Effector memory CD8-positive, alpha-beta T cell (primary cell): ENCODE data around the gene SP100.

Source experiments
- ATAC-seq: fragments of 150-1000 bp; cut with Tn5 transposase; replicated peaks from 2 replicates; pipeline ENCODE4 v1.10.0; 2021; ENCODE audit warnings: mild to moderate bottlenecking, moderate library complexity
- DNase-seq, 3 experiments: peaks; one replicate each; pipeline ENCODE4 v3.0.0; 2021
- H3K27ac Mint-ChIP-seq, 2 donors: one replicate each; pipeline ENCODE4 v1.8.0; 2022; ENCODE audit warnings: mild to moderate bottlenecking in 2 of 2, mixed read lengths in 2 of 2, moderate library complexity in 2 of 2
- H3K27me3 Mint-ChIP-seq, 2 donors: one replicate each; pipeline ENCODE4 v1.8.0; 2022; ENCODE audit warnings: mixed read lengths in 2 of 2
- H3K36me3 Mint-ChIP-seq: one replicate; pipeline ENCODE4 v1.8.0; 2022; ENCODE audit warnings: mild to moderate bottlenecking, moderate library complexity, mixed read lengths; ENCODE audit not compliant: insufficient read depth
- H3K4me1 Mint-ChIP-seq, 2 donors: one replicate each; pipeline ENCODE4 v1.8.0; 2022; ENCODE audit warnings: low read depth in 2 of 2, mixed read lengths in 2 of 2
- H3K4me3 Mint-ChIP-seq, 2 donors: one replicate each; pipeline ENCODE4 v1.8.0; 2022; ENCODE audit warnings: mild to moderate bottlenecking in 2 of 2, mixed read lengths in 2 of 2, moderate library complexity in 2 of 2
- H3K9me3 Mint-ChIP-seq, 2 donors: one replicate each; pipeline ENCODE4 v1.8.0; 2022; ENCODE audit warnings: mixed read lengths in 2 of 2

SP100 gene

DNA sequence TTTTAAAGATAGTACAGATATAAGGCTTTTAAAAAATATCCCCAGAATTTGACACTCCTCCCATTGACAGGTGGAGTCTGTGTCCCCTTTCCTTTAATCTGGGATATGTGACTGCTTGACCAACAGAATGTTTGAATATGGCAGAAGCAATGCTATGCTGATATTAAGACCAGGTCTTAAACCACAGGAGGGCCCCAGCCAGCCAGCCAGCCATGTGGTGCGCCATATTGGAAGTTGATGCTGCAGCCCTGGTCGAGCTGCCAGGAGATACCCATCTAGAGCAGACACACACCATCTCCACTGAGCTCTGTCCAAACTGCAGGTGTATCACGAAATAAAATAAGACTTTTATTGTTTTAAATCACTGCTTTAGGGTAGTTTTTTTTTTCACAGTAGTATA is 174.3 kb downstream of the SP100 start:
- peaks cover 30% of the 10 kb centered on the region in 2 donors for H3K4me1 Mint-ChIP-seq

DNA sequence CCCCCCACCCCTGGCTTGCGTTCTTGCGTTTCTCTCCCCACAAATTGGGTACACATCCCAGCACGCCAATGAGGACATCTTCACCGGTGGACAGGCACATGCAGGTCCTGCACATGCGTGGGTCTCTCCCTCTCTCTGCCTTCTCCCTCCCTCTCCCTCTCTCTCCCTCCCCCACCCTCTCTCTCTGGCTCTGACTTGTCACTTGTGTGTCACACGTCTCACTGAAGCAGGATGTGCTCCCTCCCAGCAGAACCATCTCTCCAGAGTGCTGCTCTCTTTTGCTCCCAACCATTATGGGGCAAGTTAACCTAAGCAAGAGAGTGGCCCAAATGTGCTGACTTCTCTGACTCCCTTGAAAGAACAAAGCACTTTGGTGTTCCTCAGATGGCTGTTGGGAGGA is 175.8 kb downstream of the SP100 start:
- no peaks in the 10 kb centered on the region for H3K27me3 Mint-ChIP-seq
- peaks cover 30% of the 10 kb centered on the region in 2 donors for H3K4me1 Mint-ChIP-seq
- peaks cover 0 to 5% of the 10 kb centered on the region in 2 donors for H3K9me3 Mint-ChIP-seq
- peak overlapping the region; percentile 79 to 83 for H3K27ac Mint-ChIP-seq
- H3K36me3 Mint-ChIP-seq = no peaks in the 10 kb centered on the region
- ATAC-seq (peak; percentile 40), DNase-seq (no peak)
- H3K4me3 Mint-ChIP-seq = peak overlapping the region in 1 of 2 donors; percentile 19

More for the DNA sequence above, 174.3 kb downstream of the SP100 start:
- Mint-ChIP-seq H3K27me3 (no peaks in the 10 kb centered on the region), H3K4me3 (no peak overlapping the region), H3K36me3 (no peaks in the 10 kb centered on the region), H3K9me3 (peaks cover 0 to 5% of the 10 kb centered on the region in 2 donors), H3K27ac (peak overlapping the region; percentile 90 to 92)
- ATAC-seq = no peak
- no peak for DNase-seq

DNA sequence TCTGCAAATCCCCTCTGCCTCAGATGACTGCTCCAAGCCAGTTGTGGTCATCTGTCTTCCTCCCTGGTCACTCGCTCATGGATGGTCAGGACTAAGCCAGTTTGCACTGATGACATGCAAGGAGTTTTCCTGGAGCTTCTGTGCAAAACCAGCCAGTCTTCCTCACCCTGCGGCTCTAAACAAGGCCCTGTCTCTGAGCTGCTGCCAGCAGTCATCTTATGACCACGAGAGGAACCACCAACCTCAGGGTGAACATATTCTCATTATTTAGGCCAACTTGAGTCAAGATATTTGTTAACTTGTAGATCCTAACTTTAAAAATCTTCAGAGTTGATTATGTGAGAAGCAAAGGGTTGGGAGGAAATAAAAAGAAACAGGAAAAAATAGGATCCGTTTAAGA is 176.8 kb downstream of the SP100 start:
- DNase-seq (no peak), ATAC-seq (peak; percentile 50)
- Mint-ChIP-seq H3K27me3 (no peaks in the 10 kb centered on the region), H3K4me1 (peaks cover 30 to 31% of the 10 kb centered on the region in 2 donors), H3K27ac (peak overlapping the region; percentile 79 to 83), H3K9me3 (peaks cover 0 to 5% of the 10 kb centered on the region in 2 donors), H3K4me3 (no peak overlapping the region), H3K36me3 (no peaks in the 10 kb centered on the region)
